ENCODE data around the gene STON2. TPM values are rescaled to one million over a fixed set of nuclear protein-coding genes. Genes with fewer than 3 reads are reported as not detected.

STON2 gene
- polyA plus RNA-seq, 3 donors from 2014 or later: 0.16 TPM; not detected in 2

GRCh38 chr14:81211844-81212243, 188.3 kb downstream of the STON2 start:
- H3K27me3 Mint-ChIP-seq (ENCODE audit: low read depth in 3 of 3): no peaks in the 10 kb centered on the region
- H3K4me3 Mint-ChIP-seq: no peak overlapping the region
- peaks cover 0 to 31% (median 19%) of the 10 kb centered on the region in 3 donors for H3K36me3 Mint-ChIP-seq
- peaks cover 42 to 72% of the 10 kb centered on the region in 2 donors for H3K4me1 Mint-ChIP-seq
- peak overlapping the region in 3 of 6 donors; percentile 21 to 55 (median 50) for H3K27ac Mint-ChIP-seq
- peak; percentile 9 to 40 (median 28) for DNase-seq
- no peaks in the 10 kb centered on the region for H3K9me3 Mint-ChIP-seq

Other genes starting within 250 kb of the STON2 start
- 10 to 100 TPM; 10.5 to 26.3 (median 20.7) TPM for gene GTF2A1, start 179.4 kb downstream of the STON2 start, polyA plus RNA-seq
- gene SEL1L, start 133.5 kb upstream of the STON2 start, polyA plus RNA-seq: 10 to 100 TPM; 29.3 to 41.7 (median 31.0) TPM

Data from immature natural killer cell (primary cell).